Measurements from ENCODE around the gene CCDC6. TPM values are rescaled to one million over a fixed set of nuclear protein-coding genes. Genes with fewer than 3 reads are reported as not detected.

Gene CCDC6
- total and polyA plus RNA-seq, 2 of the 8 experiments (the other 6 are each of a cell fraction or from before 2014, with no cell fraction given), result 42.2 to 74.4 TPM

- WGBS, 2 experiments (ENCODE audit: extremely low coverage in 1 of 2, insufficient coverage in 1 of 2, insufficient read length in 1 of 2, insufficient replicate concordance in 2 of 2, low coverage in 1 of 2, low lambda C conversion rate in 2 of 2, missing lambda C conversion rate in 1 of 2), result 86% methylated on average over 1 of the region's 1 CpG; no CpG with 5 or more reads in 1 of the 2 experiments
- H2AK5ac ChIP-seq (ENCODE audit: low read depth, low read length), result no peak overlapping the region
These were observed 11.6 kb upstream of the CCDC6 start for GRCh38 chr10:59917922-59918321.

More at GRCh38 chr10:59917922-59918321, 11.6 kb upstream of the CCDC6 start:
- DNase-seq (ENCODE audit: low read depth in 1 of 2, low spot score in 2 of 2) (no peak), FAIRE-seq (no peak)
- Histone ChIP-seq H2BK120ac (replicated peaks; ENCODE audit: low read depth, low read length) (no peak overlapping the region), H2BK15ac (ENCODE audit: low read length) (no peak overlapping the region), H3K79me1 (ENCODE audit: low read depth, low read length) (no peaks in the 10 kb centered on the region), H3K14ac (ENCODE audit: insufficient read length) (no peak overlapping the region), H4K91ac (replicated peaks; ENCODE audit: insufficient read length, low read length) (no peak overlapping the region), H4K8ac (ENCODE audit: extremely low read depth, insufficient read depth, low read length) (no peak overlapping the region), H3K4me2 (ENCODE audit: insufficient read depth in 1 of 2, low read depth in 2 of 2, low read length in 2 of 2) (no peak overlapping the region), H2BK12ac (ENCODE audit: low read depth, low read length) (no peak overlapping the region), H3K9me3 (ENCODE audit: insufficient read depth in 2 of 2, low read depth in 1 of 2, low read length in 1 of 2) (peaks cover 0 to 8% of the 10 kb centered on the region in 2 experiments; a peak in 3 of 4 replicates), H3K4me3 (ENCODE audit: extremely low read depth in 1 of 4, insufficient read depth in 2 of 4, low read depth in 3 of 4, low read length in 4 of 4) (no peak overlapping the region), H4K5ac (ENCODE audit: insufficient read length, low read depth, low read length) (no peak overlapping the region), H2BK20ac (ENCODE audit: low read length) (no peak overlapping the region), H4K20me1 (replicated peaks in 1 of 2; ENCODE audit: control insufficient read depth in 1 of 2, insufficient read depth in 2 of 2, low read length in 2 of 2) (no peaks in the 10 kb centered on the region), H3K79me2 (ENCODE audit: control insufficient read depth in 1 of 2, insufficient read depth in 2 of 2, low read length in 2 of 2) (no peaks in the 10 kb centered on the region), H3K9ac (replicated peaks in 1 of 4; ENCODE audit: extremely low read depth in 1 of 4, low read depth in 3 of 4, low read length in 3 of 4) (no peak overlapping the region), H3K36me3 (ENCODE audit: control insufficient read depth in 2 of 4, insufficient read depth in 4 of 4, low read length in 3 of 4) (no peaks in the 10 kb centered on the region; a peak in 1 of 8 replicates), H3K4me1 (replicated peaks in 1 of 4; ENCODE audit: control insufficient read depth in 3 of 4, insufficient read depth in 4 of 4, low read length in 3 of 4) (no peaks in the 10 kb centered on the region), H2AFZ (ENCODE audit: low read length) (no peak overlapping the region), H3K4ac (replicated peaks; ENCODE audit: insufficient read length, low read depth, low read length) (no peak overlapping the region), H3K18ac (ENCODE audit: extremely low read depth, low read length) (no peak overlapping the region), H3K27ac (ENCODE audit: low read depth, low read length) (no peak overlapping the region), H3K23ac (ENCODE audit: insufficient read length) (no peak overlapping the region), H2BK5ac (ENCODE audit: low read depth, low read length) (no peak overlapping the region), H3K23me2 (ENCODE audit: low read depth, low read length) (no peaks in the 10 kb centered on the region), H3K27me3 (replicated peaks in 1 of 4; ENCODE audit: control insufficient read depth in 3 of 4, extremely low read depth in 1 of 4, insufficient read depth in 3 of 4, low read length in 3 of 4) (no peaks in the 10 kb centered on the region), H3K56ac (replicated peaks; ENCODE audit: insufficient read length, low read depth, low read length) (no peak overlapping the region)
- ChIA-PET POLR2A (ENCODE audit: partially characterized antibody) (no interaction called here), CTCF (ENCODE audit: partially characterized antibody) (no interaction called here)
- no peak for TF ChIP-seq RAD21 (IDR thresholded peaks at IDR 0.05 in 1 of 2, conservative IDR thresholded peaks at IDR 0.05 in 1 of 2; ENCODE audit: low read depth in 2 of 2, low read length in 2 of 2)
- TF ChIP-seq MAFK (IDR thresholded peaks at IDR 0.05; ENCODE audit: low read depth, low read length), result no peak
- no peak for TF ChIP-seq SP1 (IDR thresholded peaks at IDR 0.05; ENCODE audit: low read depth, low read length)
- TF ChIP-seq CBX8 (IDR thresholded peaks at IDR 0.05; ENCODE audit: borderline replicate concordance, low read depth, low read length), result no peak
- no peak for TF ChIP-seq KDM1A (IDR thresholded peaks at IDR 0.05; ENCODE audit: borderline replicate concordance, low read length)

Measured in H1 (cell line).